ENCODE data around the gene GPN1.

GRCh38 chr2:27697660-27698059 lies 68.8 kb downstream of the GPN1 start:
- TF ChIP-seq EZH2 (optimal IDR thresholded peaks at IDR 0.05; ENCODE audit: low read depth, low read length) (no peak), CTCF (IDR thresholded peaks at IDR 0.05; ENCODE audit: low read length) (no peak)
